Caco-2 (cell line): ENCODE results near the gene KIR3DL1. TPM values are rescaled to one million over a fixed set of nuclear protein-coding genes. Genes with fewer than 3 reads are reported as not detected.
"Not testable (repeated sequence)": the region's sequence is repeated elsewhere in the genome, so short reads cannot be mapped to it uniquely, and the experiment has no call there.

Experiments
- BruUV-seq: library from RNA; stranded (reverse); fragments of 400-500 nt; replicated peaks from 2 replicates; lab custom pipeline; 2021; lab: Mats Ljungman, UMichigan
- CTCF ChIA-PET: fragments of 300-600 bp; sonication (Branson Sonifier 250); formaldehyde crosslinking; loops from one replicate; lab custom pipeline; 2022; ENCODE audit warnings: antibody characterized with exemption; lab: Charles Lee
- POLR2A ChIA-PET: fragments of 300-600 bp; sonication (Branson Sonifier 250); formaldehyde crosslinking; loops from one replicate; lab custom pipeline; 2022; ENCODE audit warnings: antibody characterized with exemption; lab: Charles Lee
- DNase-seq, 2 experiments: peaks; one replicate each; pipeline versions ENCODE4 v3.0.0 to v3.0.0-alpha.2; 2020 to 2022
- H3K27me3 ChIP-seq: replicated peaks from 2 replicates; pipeline ENCODE4 v1.6.0; 2011; ENCODE audit warnings: low read length; ENCODE audit not compliant: control insufficient read depth, insufficient read depth
- H3K36me3 ChIP-seq: 2 replicates; pipeline ENCODE4 v1.5.1; 2011; ENCODE audit warnings: low read length; ENCODE audit not compliant: control insufficient read depth, insufficient read depth
- H3K4me1 ChIP-seq: fragments of 250-450 bp; sonication (Bioruptor Pico); 2 replicates; pipeline ENCODE4 v1.5.1; 2020; ENCODE audit warnings: mild to moderate bottlenecking
- H3K4me3 ChIP-seq: 2 replicates; pipeline ENCODE4 v1.5.1; 2011; ENCODE audit warnings: low read depth, mild to moderate bottlenecking, control low read depth, low read length
- H3K9me3 ChIP-seq: fragments of 250-450 bp; sonication (Bioruptor Pico); 2 replicates; pipeline ENCODE4 v1.5.1; 2020; ENCODE audit warnings: mild to moderate bottlenecking, moderate library complexity
- H3K27ac Mint-ChIP-seq: one replicate; pipeline ENCODE4 v1.8.0; 2022; ENCODE audit warnings: mixed read lengths; ENCODE audit not compliant: unreplicated experiment
- H3K27me3 Mint-ChIP-seq: one replicate; pipeline ENCODE4 v1.8.0; 2022; ENCODE audit warnings: mixed read lengths; ENCODE audit not compliant: insufficient read depth, unreplicated experiment
- H3K36me3 Mint-ChIP-seq: one replicate; pipeline ENCODE4 v1.8.0; 2022; ENCODE audit warnings: mild to moderate bottlenecking, mixed read lengths; ENCODE audit not compliant: insufficient read depth, unreplicated experiment
- H3K4me1 Mint-ChIP-seq: one replicate; pipeline ENCODE4 v1.8.0; 2022; ENCODE audit warnings: low read depth, mixed read lengths; ENCODE audit not compliant: unreplicated experiment
- H3K4me3 Mint-ChIP-seq: one replicate; pipeline ENCODE4 v1.8.0; 2022; ENCODE audit warnings: mild to moderate bottlenecking, moderate library complexity, mixed read lengths; ENCODE audit not compliant: unreplicated experiment
- H3K9me3 Mint-ChIP-seq: one replicate; pipeline ENCODE4 v1.8.0; 2022; ENCODE audit warnings: mixed read lengths; ENCODE audit not compliant: unreplicated experiment
- CTCF ChIP-seq, 2 experiments: fragments of 200-600 bp in 1 of 2; IDR thresholded peaks; 1 replicate in 1 of 2; 2 replicates in 1 of 2; pipeline versions ENCODE4 v1.5.1 to v1.8.0; 2011 to 2022; ENCODE audit warnings: antibody characterized with exemption in 1 of 2, control low read depth in 1 of 2, inconsistent platforms in 1 of 2, low read depth in 1 of 2, low read length in 1 of 2, mild to moderate bottlenecking in 1 of 2, moderate library complexity in 1 of 2; ENCODE audit not compliant: insufficient read depth in 1 of 2, severe bottlenecking in 1 of 2, unreplicated experiment in 1 of 2
- intact Hi-C: fragments of 100-400 bp; cut with micrococcal nuclease; formaldehyde crosslinking; loops from one replicate; pipeline ENCODE4 v1.10.0; 2022; ENCODE audit not compliant: unreplicated experiment
- total RNA-seq: library from RNA; stranded (reverse); gene quantifications from 2 replicates; pipeline ENCODE4 v1.2.3, GENCODE V29; 2022

The KIR3DL1 gene
- total RNA-seq, 1 experiment from 2014 or later, result not detected

- DNase-seq, result no peak
- Histone ChIP-seq H3K9me3 (no peaks in the 10 kb centered on the region; the same call in 1 of the 2 replicates), H3K4me3 (no peak overlapping the region), H3K4me1 (no peaks in the 10 kb centered on the region), H3K36me3 (no peaks in the 10 kb centered on the region), H3K27me3 (no peaks in the 10 kb centered on the region)
- ChIA-PET POLR2A (no interaction called here), CTCF (no interaction called here)
- intact Hi-C loops, result no loop called here
- Mint-ChIP-seq H3K4me1 (no peaks in the 10 kb centered on the region), H3K4me3 (no peak overlapping the region), H3K27me3 (peaks cover 34% of the 10 kb centered on the region), H3K27ac (no peak overlapping the region), H3K36me3 (no peaks in the 10 kb centered on the region), H3K9me3 (no peaks in the 10 kb centered on the region)
- no TSS peak for BruUV-seq
- no peak for TF ChIP-seq CTCF (IDR thresholded peaks at IDR 0.05; ENCODE audit: insufficient read depth in 1 of 2, low read depth in 1 of 2, low read length in 1 of 2, severe bottlenecking in 1 of 2, unreplicated experiment in 1 of 2)
Measured at GRCh38 chr19:54804571-54804970, 11.7 kb upstream of the KIR3DL1 start.

GRCh38 chr19:54805665-54806515 is 10.4 kb upstream of the KIR3DL1 start:
- no peaks in the 10 kb centered on the region for H3K36me3 ChIP-seq
- no peak for DNase-seq
- intact Hi-C loops, result no loop called here
- ChIA-PET CTCF (no interaction called here), POLR2A (no interaction called here)
- TF ChIP-seq CTCF (IDR thresholded peaks at IDR 0.05; ENCODE audit: insufficient read depth in 1 of 2, low read depth in 1 of 2, low read length in 1 of 2, severe bottlenecking in 1 of 2, unreplicated experiment in 1 of 2), result no peak
- no peaks in the 10 kb centered on the region for H3K36me3 Mint-ChIP-seq
- no peak overlapping the region for H3K4me3 Mint-ChIP-seq
- H3K27me3 Mint-ChIP-seq, result peaks cover 40% of the 10 kb centered on the region
- no peak overlapping the region for H3K27ac Mint-ChIP-seq
- H3K9me3 Mint-ChIP-seq, result peaks cover 9% of the 10 kb centered on the region
- no peaks in the 10 kb centered on the region for H3K27me3 ChIP-seq
- BruUV-seq, result no TSS peak
- H3K4me1 ChIP-seq, result no peaks in the 10 kb centered on the region
- H3K4me3 ChIP-seq, result no peak overlapping the region
- no peaks in the 10 kb centered on the region; the same call in 1 of the 2 replicates for H3K9me3 ChIP-seq
- no peaks in the 10 kb centered on the region for H3K4me1 Mint-ChIP-seq

- no peak for TF ChIP-seq CTCF (IDR thresholded peaks at IDR 0.05; ENCODE audit: insufficient read depth in 1 of 2, low read depth in 1 of 2, low read length in 1 of 2, severe bottlenecking in 1 of 2, unreplicated experiment in 1 of 2)
- CTCF ChIA-PET, result no interaction called here
- Mint-ChIP-seq H3K27ac (no peak overlapping the region), H3K27me3 (peaks cover 36% of the 10 kb centered on the region), H3K4me1 (no peaks in the 10 kb centered on the region), H3K36me3 (no peaks in the 10 kb centered on the region), H3K4me3 (no peak overlapping the region), H3K9me3 (peaks cover 9% of the 10 kb centered on the region)
- POLR2A ChIA-PET, result no interaction called here
- Histone ChIP-seq H3K9me3 (no peaks in the 10 kb centered on the region; the same call in 1 of the 2 replicates), H3K27me3 (no peaks in the 10 kb centered on the region), H3K4me1 (no peaks in the 10 kb centered on the region), H3K36me3 (no peaks in the 10 kb centered on the region), H3K4me3 (no peak overlapping the region)
- no peak for DNase-seq
- no TSS peak for BruUV-seq
- intact Hi-C loops, result no loop called here
Measured at GRCh38 chr19:54806516-54806838, 9.8 kb upstream of the KIR3DL1 start.

- H3K36me3 Mint-ChIP-seq, H3K4me1 ChIP-seq, H3K4me1 Mint-ChIP-seq, H3K27me3 ChIP-seq, POLR2A ChIA-PET, H3K4me3 ChIP-seq, H3K27ac Mint-ChIP-seq, H3K36me3 ChIP-seq, BruUV-seq, DNase-seq, intact Hi-C loops, CTCF ChIA-PET, H3K4me3 Mint-ChIP-seq, H3K9me3 Mint-ChIP-seq, H3K9me3 ChIP-seq: not testable (repeated sequence)
- H3K27me3 Mint-ChIP-seq, result peaks cover 26% of the 10 kb centered on the region
Measured at GRCh38 chr19:54814571-54814970, 1.7 kb upstream of the KIR3DL1 start.
